Trophoblast cell (in vitro differentiated cells and primary cell): ENCODE results near the gene LRRC1.

ENCODE experiments used
- DNase-seq, 2 donors: peaks; one replicate each; pipeline ENCODE4 v3.0.0-alpha.2; 2016
- H2AFZ ChIP-seq: 2 replicates; pipeline ENCODE4 v1.6.1; 2013; ENCODE audit warnings: low read length, moderate library complexity, mild to moderate bottlenecking; ENCODE audit not compliant: insufficient read depth, poor library complexity
- H2AK5ac ChIP-seq: 2 replicates; pipeline ENCODE4 v1.6.1; 2013; ENCODE audit warnings: mild to moderate bottlenecking, low read length
- H2BK120ac ChIP-seq: 2 replicates; pipeline ENCODE4 v1.6.1; 2013; ENCODE audit warnings: low read length, mild to moderate bottlenecking, moderate library complexity; ENCODE audit not compliant: insufficient read depth, poor library complexity
- H2BK12ac ChIP-seq: 2 replicates; pipeline ENCODE4 v1.6.1; 2013; ENCODE audit warnings: mild to moderate bottlenecking, low read length, moderate library complexity
- H2BK5ac ChIP-seq: 2 replicates; pipeline ENCODE4 v1.6.1; 2013; ENCODE audit warnings: low read length, low read depth, moderate library complexity, mild to moderate bottlenecking; ENCODE audit not compliant: poor library complexity
- H3K14ac ChIP-seq: 2 replicates; pipeline ENCODE4 v1.6.1; 2013; ENCODE audit warnings: mild to moderate bottlenecking, low read length
- H3K18ac ChIP-seq: 2 replicates; pipeline ENCODE4 v1.6.1; 2013; ENCODE audit warnings: mild to moderate bottlenecking, low read length
- H3K23ac ChIP-seq: 2 replicates; pipeline ENCODE4 v1.6.1; 2013; ENCODE audit warnings: low read length
- H3K27ac ChIP-seq: 2 replicates; pipeline ENCODE4 v1.5.1; 2013; ENCODE audit warnings: low read depth, mild to moderate bottlenecking, inconsistent platforms, low read length, moderate library complexity
- H3K27me3 ChIP-seq: 2 replicates; pipeline ENCODE4 v1.6.1; 2013; ENCODE audit warnings: inconsistent platforms, mild to moderate bottlenecking, low read length, moderate library complexity; ENCODE audit not compliant: insufficient read depth
- H3K36me3 ChIP-seq, 2 experiments: 1 replicate in 1 of 2; 2 replicates in 1 of 2; pipeline ENCODE4 v1.6.1; 2013; ENCODE audit warnings: low read length in 2 of 2, mild to moderate bottlenecking in 2 of 2, moderate library complexity in 1 of 2; ENCODE audit not compliant: insufficient read depth in 2 of 2, control insufficient read depth in 1 of 2
- H3K4ac ChIP-seq: 2 replicates; pipeline ENCODE4 v1.6.1; 2013; ENCODE audit warnings: low read depth, mild to moderate bottlenecking, low read length, moderate library complexity
- H3K4me1 ChIP-seq, 2 experiments: 1 replicate in 1 of 2; 2 replicates in 1 of 2; pipeline ENCODE4 v1.6.1; 2013; ENCODE audit warnings: low read length in 2 of 2, mild to moderate bottlenecking in 2 of 2, moderate library complexity in 1 of 2; ENCODE audit not compliant: insufficient read depth in 2 of 2, control insufficient read depth in 1 of 2
- H3K4me2 ChIP-seq: 2 replicates; pipeline ENCODE4 v1.6.1; 2013; ENCODE audit warnings: inconsistent platforms, mild to moderate bottlenecking, low read length, moderate library complexity
- H3K4me3 ChIP-seq: 2 replicates; pipeline ENCODE4 v1.5.1; 2013; ENCODE audit warnings: mild to moderate bottlenecking, low read depth, low read length, inconsistent platforms
- H3K79me1 ChIP-seq: one replicate; pipeline ENCODE4 v1.6.1; 2013; ENCODE audit warnings: low read length
- H3K79me2 ChIP-seq: 2 replicates; pipeline ENCODE4 v1.6.1; 2013; ENCODE audit warnings: low read length, mild to moderate bottlenecking; ENCODE audit not compliant: control insufficient read depth, insufficient read depth, poor library complexity
- H3K9ac ChIP-seq: 2 replicates; pipeline ENCODE4 v1.6.1; 2013; ENCODE audit warnings: mild to moderate bottlenecking, low read length
- H3K9me3 ChIP-seq: 2 replicates; pipeline ENCODE4 v1.6.1; 2013; ENCODE audit warnings: low read depth, mild to moderate bottlenecking, control low read depth, inconsistent platforms, low read length; ENCODE audit not compliant: insufficient read depth
- H4K12ac ChIP-seq: 2 replicates; pipeline ENCODE4 v1.6.1; 2013; ENCODE audit warnings: low read depth, mild to moderate bottlenecking, low read length, moderate library complexity
- H4K8ac ChIP-seq: 2 replicates; pipeline ENCODE4 v1.6.1; 2013; ENCODE audit warnings: low read depth, mild to moderate bottlenecking, low read length, moderate library complexity
- H4K91ac ChIP-seq: one replicate; pipeline ENCODE4 v1.6.1; 2013; ENCODE audit warnings: low read depth, mild to moderate bottlenecking, low read length, moderate library complexity
- WGBS: extraction: QIAGEN DNeasy Blood & Tissue Kit; methylation state at CpG from one replicate; pipeline ENCODE4 v1.1.7; 2013; ENCODE audit warnings: missing lambda C conversion rate; ENCODE audit not compliant: insufficient read length, insufficient coverage; ENCODE audit errors: extremely low coverage; 5-methylcytosine and 5-hydroxymethylcytosine counted together

The LRRC1 gene

DNA sequence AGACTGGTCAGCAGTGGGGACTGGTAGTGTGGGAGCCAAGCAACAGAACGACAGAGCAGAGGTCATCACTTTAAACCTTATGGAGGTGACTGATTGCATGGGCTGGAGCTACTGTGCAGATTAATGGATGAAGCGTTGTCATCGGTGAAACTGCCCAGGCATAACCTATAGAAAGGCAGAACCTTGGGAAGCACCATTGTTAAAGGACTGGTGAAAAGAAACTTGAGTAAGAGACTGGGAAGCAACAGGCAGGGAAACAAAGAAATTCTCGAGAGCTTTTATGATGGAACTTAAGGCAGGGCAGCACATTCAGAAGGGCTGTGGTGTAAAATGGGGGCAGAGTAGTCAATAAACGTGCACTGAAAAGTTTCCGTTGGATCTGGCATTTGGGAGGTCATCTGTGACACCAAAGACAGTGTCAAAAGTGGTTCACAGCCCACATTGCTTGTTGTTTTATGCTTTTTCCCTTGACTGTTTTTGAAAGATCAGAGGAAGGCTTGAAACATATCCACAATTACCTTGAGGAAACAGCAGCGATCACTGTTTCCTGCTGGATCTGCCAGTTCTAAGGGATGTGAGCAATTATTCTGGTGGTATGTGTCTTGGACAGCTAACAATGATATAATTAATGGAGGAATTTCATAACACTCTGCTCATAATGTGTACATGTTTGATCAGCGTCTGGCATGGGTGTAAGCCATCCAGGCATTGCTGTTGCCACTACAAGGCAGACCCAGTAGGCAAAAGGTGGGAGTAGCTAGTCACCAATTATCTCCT lies 62.7 kb downstream of the LRRC1 start:
- DNase-seq, result no peak
- Histone ChIP-seq H3K9me3 (no peaks in the 10 kb centered on the region), H3K27ac (peak overlapping the region; percentile 49), H3K4me2 (no peak overlapping the region), H4K12ac (no peak overlapping the region), H3K79me2 (no peaks in the 10 kb centered on the region), H3K9ac (no peak overlapping the region), H2BK120ac (peak overlapping the region; percentile 12), H2BK5ac (peak overlapping the region; percentile 9), H3K79me1 (peaks cover 19% of the 10 kb centered on the region), H4K91ac (no peak overlapping the region), H2BK12ac (peak overlapping the region; percentile 23), H3K27me3 (no peaks in the 10 kb centered on the region), H2AFZ (no peak overlapping the region), H3K36me3 (no peaks in the 10 kb centered on the region), H3K23ac (no peak overlapping the region), H4K8ac (no peak overlapping the region), H3K4me3 (no peak overlapping the region), H3K18ac (no peak overlapping the region), H2AK5ac (no peak overlapping the region), H3K4ac (peak overlapping the region; percentile 43), H3K14ac (peak overlapping the region; percentile 37), H3K4me1 (peaks cover 27 to 38% of the 10 kb centered on the region in 2 experiments)
- WGBS, result no CpG with 5 or more reads among the region's 8 CpGs

DNA sequence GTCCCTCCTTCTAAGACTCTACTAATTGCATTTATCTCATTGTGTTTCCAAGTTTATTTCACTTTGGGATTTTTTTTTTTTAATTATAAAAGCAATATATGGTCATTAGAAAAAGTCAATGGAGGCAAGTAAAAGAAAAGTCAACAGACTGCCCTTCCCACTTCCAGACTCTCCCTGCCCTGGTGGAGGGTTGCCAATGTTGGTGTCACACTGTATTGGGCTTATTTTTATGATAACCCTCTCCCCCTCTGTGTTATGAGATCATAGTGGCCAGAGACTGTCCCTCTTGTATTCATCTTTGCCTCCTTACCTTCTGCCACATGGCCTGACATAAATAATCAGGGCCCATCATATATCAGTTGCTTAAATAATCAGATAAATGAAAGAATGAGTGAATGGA lies 63.4 kb downstream of the LRRC1 start:
- Histone ChIP-seq H3K79me2 (peaks cover 2% of the 10 kb centered on the region), H3K23ac (no peak overlapping the region), H4K8ac (no peak overlapping the region), H2AK5ac (no peak overlapping the region), H3K4me3 (no peak overlapping the region), H2BK120ac (no peak overlapping the region), H3K4me2 (no peak overlapping the region), H2BK12ac (no peak overlapping the region), H3K36me3 (no peaks in the 10 kb centered on the region), H3K4me1 (peaks cover 29 to 41% of the 10 kb centered on the region in 2 experiments), H3K14ac (no peak overlapping the region), H3K9me3 (no peaks in the 10 kb centered on the region), H3K27me3 (no peaks in the 10 kb centered on the region), H4K12ac (no peak overlapping the region), H3K4ac (peak overlapping the region; percentile 58), H3K18ac (no peak overlapping the region), H2AFZ (no peak overlapping the region), H2BK5ac (no peak overlapping the region), H3K79me1 (peaks cover 21% of the 10 kb centered on the region), H3K27ac (no peak overlapping the region), H4K91ac (no peak overlapping the region), H3K9ac (no peak overlapping the region)
- DNase-seq, result no peak

GRCh38 chr6:53858913-53859312 lies 64.1 kb downstream of the LRRC1 start:
- Histone ChIP-seq H3K27me3 (no peaks in the 10 kb centered on the region), H3K14ac (no peak overlapping the region), H3K4ac (no peak overlapping the region), H3K36me3 (no peaks in the 10 kb centered on the region), H2AK5ac (no peak overlapping the region), H4K91ac (no peak overlapping the region), H2BK5ac (no peak overlapping the region), H3K4me1 (peaks cover 32 to 42% of the 10 kb centered on the region in 2 experiments), H3K9me3 (no peaks in the 10 kb centered on the region), H3K4me3 (no peak overlapping the region), H2BK12ac (no peak overlapping the region), H4K8ac (no peak overlapping the region), H4K12ac (no peak overlapping the region), H3K27ac (no peak overlapping the region), H3K4me2 (no peak overlapping the region), H3K23ac (no peak overlapping the region), H3K18ac (no peak overlapping the region), H2AFZ (no peak overlapping the region), H2BK120ac (no peak overlapping the region), H3K9ac (no peak overlapping the region), H3K79me1 (peaks cover 25% of the 10 kb centered on the region), H3K79me2 (peaks cover 4% of the 10 kb centered on the region)
- no CpG with 5 or more reads among the region's 3 CpGs for WGBS
- no peak for DNase-seq

- Histone ChIP-seq H2BK5ac (peak overlapping the region; percentile 26), H3K4me1 (peaks cover 39 to 45% of the 10 kb centered on the region in 2 experiments), H2AK5ac (peak overlapping the region; percentile 60), H3K14ac (peak overlapping the region; percentile 53), H3K27ac (peak overlapping the region; percentile 65), H3K9ac (no peak overlapping the region), H2BK12ac (peak overlapping the region; percentile 73), H3K18ac (peak overlapping the region; percentile 37), H4K8ac (peak overlapping the region; percentile 66), H3K4me3 (no peak overlapping the region), H3K79me1 (peaks cover 33% of the 10 kb centered on the region), H4K91ac (peak overlapping the region; percentile 59), H3K36me3 (no peaks in the 10 kb centered on the region), H3K27me3 (no peaks in the 10 kb centered on the region), H4K12ac (no peak overlapping the region), H3K4ac (peak overlapping the region; percentile 73), H3K4me2 (no peak overlapping the region), H2BK120ac (peak overlapping the region; percentile 88), H2AFZ (no peak overlapping the region), H3K79me2 (peaks cover 5% of the 10 kb centered on the region), H3K9me3 (no peaks in the 10 kb centered on the region), H3K23ac (no peak overlapping the region)
- no peak for DNase-seq
- WGBS, result no CpG with 5 or more reads among the region's 2 CpGs
Measured at GRCh38 chr6:53860511-53860910, 65.7 kb downstream of the LRRC1 start.
